Mesenteric fat pad (tissue), 1 donor: ENCODE measurements around the gene ISG15. TPM values are rescaled to one million over a fixed set of nuclear protein-coding genes. Genes with fewer than 3 reads are reported as not detected.
"Not testable (repeated sequence)": the region's sequence is repeated elsewhere in the genome, so short reads cannot be mapped to it uniquely, and the experiment has no call there.

Source experiments
- DNase-seq: peaks from one replicate; pipeline ENCODE4 v3.0.0-alpha.2; 2020; ENCODE audit warnings: low spot score
- total RNA-seq: library from RNA; stranded (reverse); fragmentation: NEBNext Ultra II Directional; extraction: Animal tissue kit (Norgen Biotek cat#: 25700); gene quantifications from one replicate; pipeline ENCODE4 v1.2.1, GENCODE V29; 2021
- donor health status: DM: yes; HTN: yes; CAD: no.

Gene ISG15
- total RNA-seq, 1 donor from 2014 or later, result 47.0 TPM

GRCh38 chr1:993379-993995 lies 19.8 kb upstream of the ISG15 start:
- no peak for DNase-seq

DNA sequence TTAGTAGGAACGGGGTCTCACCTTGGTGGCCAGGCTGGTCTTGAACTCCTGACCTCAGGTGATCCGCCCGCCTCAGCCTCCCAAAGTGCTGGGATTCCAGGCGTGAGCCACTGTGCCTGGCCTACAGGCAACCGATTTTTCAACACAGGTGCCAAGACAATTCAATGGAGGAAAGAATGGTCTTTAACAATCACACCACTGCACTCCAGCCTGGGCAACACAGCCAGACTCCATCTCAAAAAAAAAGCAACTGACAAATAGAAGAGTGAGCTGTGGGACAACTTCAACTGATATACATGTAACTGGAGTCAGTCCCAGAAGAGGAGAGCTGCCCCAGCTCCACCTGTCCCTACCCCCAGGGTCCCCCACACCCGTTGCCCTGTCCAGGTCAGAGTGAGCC lies 18.8 kb upstream of the ISG15 start:
- not testable (repeated sequence) for DNase-seq

DNA sequence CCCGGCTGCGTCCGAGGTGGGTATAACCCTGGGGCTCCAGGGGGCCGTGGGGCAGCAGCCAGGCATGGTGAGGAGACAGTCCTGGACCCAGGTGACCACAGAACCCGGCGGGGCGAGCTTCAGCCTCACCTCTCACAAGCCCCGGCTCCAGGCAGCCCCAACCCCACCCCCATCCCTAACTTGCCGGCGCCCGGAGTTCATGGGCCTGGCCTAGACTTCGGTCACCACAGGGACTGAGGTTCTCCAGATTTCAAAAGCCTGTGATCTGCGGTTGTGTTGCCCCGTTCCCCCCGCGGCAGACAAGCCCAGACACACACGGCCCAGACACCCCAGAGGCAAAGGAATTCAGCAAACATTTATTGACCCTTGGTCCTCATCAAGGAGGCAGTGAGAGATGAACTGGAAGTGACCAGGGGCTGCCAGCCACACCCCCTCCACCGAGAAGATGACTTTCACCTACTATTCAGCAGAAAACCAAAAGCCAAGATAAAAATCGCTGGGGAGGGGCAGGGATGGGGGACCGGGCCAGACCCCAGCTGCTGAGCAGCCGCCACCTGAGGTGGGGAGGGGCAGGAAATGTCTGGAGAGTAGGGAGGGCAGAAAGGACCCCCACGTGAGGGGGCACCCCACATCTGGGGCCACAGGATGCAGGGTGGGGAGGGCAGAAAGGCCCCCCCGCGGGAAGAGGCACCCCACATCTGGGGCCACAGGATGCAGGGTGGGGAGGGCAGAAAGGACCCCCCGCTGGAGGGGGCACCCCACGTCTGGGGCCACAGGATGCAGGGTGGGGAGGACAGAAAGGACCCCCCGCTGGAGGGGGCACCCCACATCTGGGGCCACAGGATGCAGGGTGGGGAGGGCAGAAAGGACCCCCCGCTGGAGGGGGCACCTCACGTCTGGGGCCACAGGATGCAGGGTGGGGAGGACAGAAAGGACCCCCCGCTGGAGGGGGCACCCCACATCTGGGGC lies 17.3 kb upstream of the ISG15 start:
- DNase-seq, result no peak

GRCh38 chr1:996851-997712 lies 16.2 kb upstream of the ISG15 start:
- no peak for DNase-seq

- DNase-seq, result no peak
Measured at GRCh38 chr1:997713-997992, 15.6 kb upstream of the ISG15 start.

GRCh38 chr1:997993-998744 lies 15.1 kb upstream of the ISG15 start:
- DNase-seq, result no peak

DNA sequence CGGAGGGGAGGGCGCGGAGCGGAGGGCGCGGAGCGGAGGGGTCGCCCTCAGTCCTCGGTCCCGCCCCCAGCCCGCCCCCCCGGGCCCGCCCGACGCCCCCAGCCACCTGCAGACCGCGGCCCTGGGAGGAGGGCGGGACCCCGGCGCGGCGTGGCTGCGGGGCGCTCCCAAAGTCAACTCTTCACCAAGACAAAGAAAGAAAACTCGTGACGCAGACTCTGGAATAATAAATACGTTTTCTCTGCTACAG lies 14.6 kb upstream of the ISG15 start:
- DNase-seq, result no peak

DNA sequence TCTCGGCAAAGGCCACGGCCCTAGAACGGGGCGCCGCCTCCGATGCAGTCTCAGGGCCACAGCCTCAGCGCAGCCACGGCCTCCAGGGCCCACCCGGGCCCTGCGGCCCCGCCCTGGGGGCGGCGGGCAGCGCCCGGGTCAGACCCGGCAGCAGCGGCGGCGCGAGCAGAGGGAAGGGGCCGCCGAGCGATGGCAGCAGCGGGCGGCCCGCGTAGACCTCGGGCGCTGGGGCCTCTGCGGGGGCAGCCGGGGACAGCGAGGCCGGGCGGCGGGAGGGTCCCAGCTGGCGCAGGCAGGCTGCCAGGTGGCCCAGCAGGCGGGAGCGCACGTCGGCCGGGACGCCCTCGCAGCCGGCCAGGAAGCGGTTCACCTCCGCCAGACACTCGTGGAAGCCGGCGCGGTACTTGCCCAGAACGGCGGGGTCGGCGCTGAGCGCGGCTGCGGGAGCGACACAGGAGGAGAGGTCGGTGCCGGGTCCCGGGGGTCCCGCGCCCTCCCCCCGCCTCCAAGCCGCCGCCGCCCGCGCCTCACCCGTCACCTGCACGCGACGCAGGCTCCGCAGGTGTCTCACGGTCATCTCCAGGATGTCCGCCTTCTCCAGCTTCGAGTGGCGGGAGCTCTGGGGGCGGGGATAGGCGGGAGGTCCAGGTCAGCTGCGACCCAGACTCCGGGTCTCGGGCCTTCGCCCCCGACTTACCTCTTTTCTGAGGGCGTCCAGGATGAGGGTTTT lies 14.1 kb upstream of the ISG15 start:
- DNase-seq, result no peak

- no peak for DNase-seq
Measured at GRCh38 chr1:999725-1000356, 13.5 kb upstream of the ISG15 start, which contains the start of gene HES4. Gene HES4 (minus strand): TSS chr1:1000097. CDS start chr1:999973, 124 bp downstream.

DNA sequence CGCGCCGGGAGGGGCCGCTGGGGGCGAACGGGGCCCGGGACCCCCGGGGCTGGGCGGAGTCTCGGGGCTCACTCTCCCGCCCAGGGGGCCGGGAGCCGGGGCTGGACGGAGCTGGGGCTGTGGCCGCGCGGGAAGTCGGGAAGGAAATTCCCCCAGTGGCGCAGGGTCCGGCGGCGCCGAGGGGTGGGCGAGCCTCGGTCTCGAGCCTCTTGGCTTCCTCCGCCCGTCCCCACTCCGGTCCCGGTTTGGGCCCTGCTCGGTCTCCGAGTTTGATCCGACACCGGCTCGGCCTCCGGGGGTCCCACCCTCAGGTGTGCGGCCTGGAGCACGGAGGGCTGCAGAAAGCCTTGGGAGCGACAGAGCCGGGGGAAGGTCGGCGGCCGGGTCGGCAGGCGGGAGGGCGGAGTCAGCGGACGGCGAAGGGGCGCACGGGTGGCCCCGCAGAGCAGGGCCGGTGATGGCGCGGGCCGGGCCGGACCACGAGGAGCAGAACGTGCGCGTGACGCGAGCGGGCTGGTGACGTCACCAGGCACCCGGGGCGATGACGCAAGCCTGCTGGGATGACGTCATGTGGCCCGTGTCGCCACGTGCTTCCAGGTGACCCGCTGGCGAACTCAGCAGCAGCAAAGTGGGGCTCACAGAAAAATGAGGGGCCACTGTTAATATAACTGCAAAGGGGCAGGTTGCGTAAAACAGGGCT lies 12.8 kb upstream of the ISG15 start:
- DNase-seq, result no peak

DNA sequence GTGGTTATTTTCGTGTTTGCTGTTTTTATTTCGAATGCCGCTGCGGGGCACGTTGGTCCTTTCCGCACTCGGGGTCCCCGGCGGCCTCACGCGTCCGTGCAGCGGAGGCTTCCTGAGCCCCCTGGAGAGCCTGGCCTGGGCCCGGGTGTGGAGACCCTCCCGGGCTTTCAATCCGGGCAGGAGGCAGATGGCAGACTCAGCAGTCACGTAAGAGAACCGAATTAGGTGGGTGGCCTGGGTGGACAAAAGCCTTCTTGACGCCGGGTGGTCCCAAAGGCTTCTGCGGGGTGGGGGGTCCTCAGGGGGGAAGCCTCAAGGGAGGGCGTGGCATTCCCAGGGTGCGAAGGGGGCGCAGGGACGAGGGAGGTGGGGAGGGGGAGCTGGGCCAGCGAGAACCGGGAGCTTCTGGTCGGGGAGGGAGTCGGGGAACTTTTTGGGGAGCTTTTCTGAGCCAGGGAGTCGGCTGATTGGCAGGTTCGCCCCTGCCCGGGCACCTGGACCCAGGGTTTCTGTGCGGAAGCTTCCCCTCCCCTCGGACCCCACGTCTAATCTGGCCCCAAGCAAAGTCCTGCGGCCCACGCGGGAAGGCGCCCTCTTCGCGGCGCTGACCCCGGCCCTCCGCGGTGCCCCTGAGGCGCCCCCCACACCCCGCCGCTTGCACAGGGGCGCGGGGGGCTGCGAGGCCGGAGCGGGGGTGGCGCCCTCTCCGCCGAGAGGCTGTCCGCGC lies 12.1 kb upstream of the ISG15 start:
- DNase-seq, result no peak

DNA sequence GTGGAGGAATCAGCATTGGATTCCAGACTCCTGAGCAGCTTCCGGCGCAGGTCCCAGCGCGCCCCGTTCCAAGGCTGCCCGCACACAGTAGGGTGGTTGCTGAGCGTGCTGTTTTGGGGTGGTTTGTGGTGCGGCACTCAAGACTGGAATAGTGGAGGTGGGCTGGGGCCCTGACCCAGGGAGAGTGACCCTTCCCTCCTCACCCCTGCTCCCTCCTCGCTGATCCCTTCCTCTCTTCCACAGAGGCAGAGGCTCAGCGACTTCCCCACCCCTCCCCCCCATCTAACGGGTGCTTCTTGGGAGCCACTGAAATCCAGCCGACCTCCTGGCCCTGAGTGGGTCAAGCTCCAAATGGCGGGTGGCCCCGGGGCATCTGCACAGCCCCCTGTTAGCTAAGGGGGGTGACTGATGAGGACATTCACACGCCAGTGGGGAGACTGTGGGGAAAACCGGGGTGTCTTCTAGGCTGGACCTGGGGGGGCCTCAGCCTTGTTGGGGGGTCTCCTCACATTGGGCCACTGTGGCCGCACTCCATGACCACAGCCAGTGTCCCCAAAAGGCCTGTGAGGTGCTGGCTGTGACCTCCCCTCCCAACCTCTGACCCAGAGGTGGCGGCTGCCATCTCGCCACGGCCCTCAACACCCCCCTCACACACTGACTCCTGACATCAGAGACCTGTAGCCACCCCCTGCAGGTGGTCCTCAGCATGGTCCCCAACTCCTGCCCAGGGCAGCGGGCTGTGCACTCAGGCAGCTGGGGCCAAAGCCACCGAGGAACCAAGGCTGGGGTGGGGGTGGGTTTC lies 9.5 kb upstream of the ISG15 start:
- DNase-seq, result no peak

DNA sequence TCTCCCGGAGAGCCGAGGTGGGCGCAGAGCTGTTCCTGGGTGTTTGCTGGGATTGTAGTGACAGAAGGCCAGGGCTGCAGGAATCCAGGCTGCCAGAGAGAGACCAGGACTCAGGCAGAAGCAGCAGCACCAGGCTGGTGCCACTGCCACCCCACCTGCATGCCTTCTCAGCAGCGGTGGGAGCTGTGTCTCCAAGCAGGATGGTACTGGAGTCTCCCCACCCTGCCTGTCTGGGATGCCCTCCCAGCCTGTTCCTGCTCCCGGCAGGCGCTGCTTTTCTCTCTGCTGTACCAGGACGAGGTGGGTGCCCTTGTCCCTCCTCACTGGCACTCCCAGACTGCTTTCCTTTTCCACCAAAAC lies 8.9 kb upstream of the ISG15 start:
- no peak for DNase-seq

GRCh38 chr1:1004780-1005697 lies 8.3 kb upstream of the ISG15 start:
- no peak for DNase-seq

DNA sequence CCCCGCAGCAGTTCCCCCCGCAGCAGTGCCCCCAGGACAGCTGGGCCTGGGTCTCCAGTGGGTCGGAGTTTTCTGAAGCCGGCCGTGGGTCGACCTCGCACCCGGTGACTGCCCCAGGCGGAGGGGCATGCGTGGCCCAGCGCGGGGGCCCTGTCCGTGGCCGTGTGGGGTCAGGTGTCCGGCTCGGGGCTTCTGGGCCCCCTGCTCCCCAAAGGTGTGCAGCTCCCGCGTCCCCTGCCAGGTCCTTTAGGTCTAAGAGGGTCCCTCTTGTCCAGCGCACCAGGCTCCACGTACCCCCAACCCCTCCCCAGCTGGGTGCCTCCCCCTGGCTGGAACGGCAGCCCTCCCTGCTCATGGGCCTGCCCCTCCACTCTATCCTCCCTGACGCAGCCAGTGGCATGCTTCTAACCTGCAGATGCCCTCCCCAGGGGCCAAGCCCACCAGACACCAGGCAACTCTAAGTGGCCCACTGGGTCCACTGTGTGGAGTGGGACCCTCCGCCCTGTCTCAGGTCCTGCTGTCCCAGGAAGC lies 7.5 kb upstream of the ISG15 start:
- DNase-seq, result no peak

DNA sequence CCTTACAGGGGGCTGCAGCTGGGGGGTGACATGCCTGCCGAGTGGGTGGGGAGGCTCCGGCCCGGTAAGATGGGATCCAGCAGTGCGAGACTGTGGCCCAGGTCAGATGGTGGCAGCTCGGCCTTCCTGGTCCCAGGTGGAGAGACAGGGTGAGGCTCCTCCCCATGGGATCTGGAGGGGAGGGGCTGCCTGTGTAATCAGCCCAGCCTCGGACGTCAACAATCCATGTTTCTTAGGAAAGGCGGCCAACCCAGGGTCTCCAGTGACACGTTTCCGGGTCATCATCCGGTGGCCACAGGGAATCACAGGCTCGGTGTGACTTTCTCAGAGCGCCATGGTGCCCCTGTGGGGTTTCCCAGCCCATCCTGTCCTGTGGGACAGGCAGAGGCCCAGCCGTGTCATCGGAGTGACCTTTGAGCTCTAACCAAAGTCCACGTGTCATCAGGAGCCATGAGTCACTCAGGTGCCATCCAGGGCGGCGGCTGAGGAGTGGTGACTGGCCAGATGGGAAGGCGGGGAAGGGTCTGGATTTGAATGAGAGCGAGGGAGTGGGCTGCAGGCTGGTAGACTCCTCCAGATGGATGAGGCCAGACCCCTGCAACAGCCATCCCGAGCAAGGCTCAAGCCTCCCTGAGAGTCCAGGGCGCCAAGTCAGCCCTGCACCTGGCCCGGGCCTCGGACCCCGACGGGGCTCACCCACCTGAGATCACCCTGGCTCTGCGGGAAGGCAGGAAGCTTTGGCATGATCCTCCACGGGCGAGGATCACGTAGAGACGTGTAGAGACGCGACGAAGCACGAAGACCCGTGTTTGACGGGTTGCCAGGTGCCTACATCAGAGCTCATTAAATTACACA lies 6.8 kb upstream of the ISG15 start:
- DNase-seq, result no peak
